K562 (cell line): ENCODE results near the gene LAMTOR4. TPM values are rescaled to one million over a fixed set of nuclear protein-coding genes. Genes with fewer than 3 reads are reported as not detected.

Experiments used
- CHD7 ChIP-seq: fragments of 200-600 bp; sonication (generic); IDR thresholded peaks from one replicate; pipeline ENCODE4 v1.6.1; 2012; ENCODE audit warnings: mild to moderate bottlenecking, low read depth, low read length, inconsistent platforms
- CREB1 ChIP-seq, 2 experiments: sonication (generic) in 1 of 2; formaldehyde crosslinking in 1 of 2; IDR thresholded peaks; 2 replicates each; pipeline versions ENCODE4 v1.6.1 to v1.8.0; 2012 to 2022; ENCODE audit warnings: inconsistent platforms in 1 of 2, mild to moderate bottlenecking in 1 of 2, missing genetic modification reagents in 1 of 2, moderate library complexity in 1 of 2
- KAT8 ChIP-seq: fragments of 450-650 bp; IDR thresholded peaks from 2 replicates; pipeline ENCODE4 v1.6.1; 2016; ENCODE audit warnings: low read depth, mild to moderate bottlenecking
- KLF16 ChIP-seq: IDR thresholded peaks from 2 replicates; pipeline ENCODE4 v1.6.1; 2016; ENCODE audit warnings: antibody characterized with exemption
- NFYB ChIP-seq: IDR thresholded peaks from 2 replicates; pipeline ENCODE4 v1.6.1; 2011; ENCODE audit warnings: mild to moderate bottlenecking, moderate library complexity; ENCODE audit not compliant: insufficient read length; ENCODE audit errors: extremely low read depth
- ZBTB7A ChIP-seq: IDR thresholded peaks from 2 replicates; pipeline ENCODE4 v1.6.1; 2011; ENCODE audit warnings: low read depth, mild to moderate bottlenecking, low read length, moderate library complexity, borderline replicate concordance; ENCODE audit not compliant: control insufficient read depth
- polyA plus RNA-seq, 8 experiments: library from polyadenylated mRNA; depleted of rRNA in 4 of 8; stranded (reverse) in 5 of 8; unstranded in 3 of 8; fragments of >200 nt; fragmentation: Nextera tagmentation in 2 of 8; fragmentation: Illumina TruSeq in 1 of 8; extraction: Ambion mirVana in 2 of 8; extraction: Trizol in 1 of 8; gene quantifications; 2 replicates each; pipeline versions ENCODE4 v1.2.1 to v1.2.3, GENCODE V29; 2011 to 2014; ENCODE audit warnings: inconsistent platforms in 1 of 8, missing spikeins in 1 of 8
- total RNA-seq, 7 experiments: library from RNA; depleted of rRNA in 6 of 7; stranded (reverse); fragments of >200 nt in 6 of 7; fragmentation: Illumina TruSeq in 2 of 7; extraction: Trizol in 2 of 7; gene quantifications; 2 replicates each; pipeline versions ENCODE4 v1.2.1 to v1.2.3, GENCODE V29; 2011 to 2021; ENCODE audit warnings: low replicate concordance in 1 of 7
- TF ChIP-seq, protein P1 (sequence below): fragments of 450-650 bp; IDR thresholded peaks from 2 replicates; pipeline ENCODE4 v1.6.1; 2014; ENCODE audit warnings: low read depth, mild to moderate bottlenecking, moderate library complexity, borderline replicate concordance
- TF ChIP-seq, protein P2 (sequence below): fragments of 450-650 bp; IDR thresholded peaks from 2 replicates; pipeline ENCODE4 v1.6.1; 2017; ENCODE audit warnings: antibody characterized with exemption

LAMTOR4 gene
- total and polyA plus RNA-seq, 9 of the 15 experiments (the other 6 are each of a cell fraction or from before 2014, with no cell fraction given): 79.6 to 314 (median 195) TPM

DNA sequence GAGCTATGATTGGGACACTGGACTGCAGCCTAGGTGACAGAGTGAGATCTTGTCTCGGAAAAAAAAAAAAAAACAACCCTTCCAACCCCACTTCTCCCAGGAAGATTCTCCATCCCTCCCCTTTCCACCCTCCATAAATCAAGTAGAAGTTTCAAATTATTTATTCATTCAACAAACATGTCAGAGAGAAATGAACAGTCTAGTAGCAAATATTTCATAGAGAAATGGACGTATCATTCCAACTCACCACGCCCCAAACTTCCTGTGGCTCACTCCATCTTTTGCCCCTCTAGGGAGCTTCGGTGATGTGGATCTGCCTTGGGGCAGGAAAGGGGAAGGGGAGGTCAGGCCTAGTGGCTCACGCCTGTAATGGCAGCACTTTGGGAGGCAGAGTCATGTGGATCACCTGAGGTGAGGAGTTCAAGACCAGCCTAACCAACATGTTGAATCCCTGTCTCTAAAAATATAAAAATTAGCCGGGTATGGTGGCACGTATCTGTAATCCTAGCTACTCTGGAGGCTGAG, 10.4 kb downstream of the LAMTOR4 start (continued):
- TF ChIP-seq, protein P1, sequence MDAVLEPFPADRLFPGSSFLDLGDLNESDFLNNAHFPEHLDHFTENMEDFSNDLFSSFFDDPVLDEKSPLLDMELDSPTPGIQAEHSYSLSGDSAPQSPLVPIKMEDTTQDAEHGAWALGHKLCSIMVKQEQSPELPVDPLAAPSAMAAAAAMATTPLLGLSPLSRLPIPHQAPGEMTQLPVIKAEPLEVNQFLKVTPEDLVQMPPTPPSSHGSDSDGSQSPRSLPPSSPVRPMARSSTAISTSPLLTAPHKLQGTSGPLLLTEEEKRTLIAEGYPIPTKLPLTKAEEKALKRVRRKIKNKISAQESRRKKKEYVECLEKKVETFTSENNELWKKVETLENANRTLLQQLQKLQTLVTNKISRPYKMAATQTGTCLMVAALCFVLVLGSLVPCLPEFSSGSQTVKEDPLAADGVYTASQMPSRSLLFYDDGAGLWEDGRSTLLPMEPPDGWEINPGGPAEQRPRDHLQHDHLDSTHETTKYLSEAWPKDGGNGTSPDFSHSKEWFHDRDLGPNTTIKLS: no peak
- no peak for TF ChIP-seq KAT8
- TF ChIP-seq CHD7: no peak
- TF ChIP-seq, protein P2, sequence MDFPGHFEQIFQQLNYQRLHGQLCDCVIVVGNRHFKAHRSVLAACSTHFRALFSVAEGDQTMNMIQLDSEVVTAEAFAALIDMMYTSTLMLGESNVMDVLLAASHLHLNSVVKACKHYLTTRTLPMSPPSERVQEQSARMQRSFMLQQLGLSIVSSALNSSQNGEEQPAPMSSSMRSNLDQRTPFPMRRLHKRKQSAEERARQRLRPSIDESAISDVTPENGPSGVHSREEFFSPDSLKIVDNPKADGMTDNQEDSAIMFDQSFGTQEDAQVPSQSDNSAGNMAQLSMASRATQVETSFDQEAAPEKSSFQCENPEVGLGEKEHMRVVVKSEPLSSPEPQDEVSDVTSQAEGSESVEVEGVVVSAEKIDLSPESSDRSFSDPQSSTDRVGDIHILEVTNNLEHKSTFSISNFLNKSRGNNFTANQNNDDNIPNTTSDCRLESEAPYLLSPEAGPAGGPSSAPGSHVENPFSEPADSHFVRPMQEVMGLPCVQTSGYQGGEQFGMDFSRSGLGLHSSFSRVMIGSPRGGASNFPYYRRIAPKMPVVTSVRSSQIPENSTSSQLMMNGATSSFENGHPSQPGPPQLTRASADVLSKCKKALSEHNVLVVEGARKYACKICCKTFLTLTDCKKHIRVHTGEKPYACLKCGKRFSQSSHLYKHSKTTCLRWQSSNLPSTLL: no peak
- no peak for TF ChIP-seq KLF16
- no peak for TF ChIP-seq ZBTB7A
- TF ChIP-seq CREB1 (IDR thresholded peaks at IDR 0.05): no peak
- no peak; the same call in 1 of the 2 replicates for TF ChIP-seq CREB1 (CRISPR knock-in tag; IDR thresholded peaks at IDR 0.05)
- no peak for TF ChIP-seq NFYB
